Astrocyte of the hippocampus (primary cell): Measurements from ENCODE around the gene BHLHE41.

ENCODE experiments used
- DNase-seq: peaks from one replicate; pipeline ENCODE4 v3.0.0; 2011; ENCODE audit warnings: low read depth, low spot score

Gene BHLHE41

DNA sequence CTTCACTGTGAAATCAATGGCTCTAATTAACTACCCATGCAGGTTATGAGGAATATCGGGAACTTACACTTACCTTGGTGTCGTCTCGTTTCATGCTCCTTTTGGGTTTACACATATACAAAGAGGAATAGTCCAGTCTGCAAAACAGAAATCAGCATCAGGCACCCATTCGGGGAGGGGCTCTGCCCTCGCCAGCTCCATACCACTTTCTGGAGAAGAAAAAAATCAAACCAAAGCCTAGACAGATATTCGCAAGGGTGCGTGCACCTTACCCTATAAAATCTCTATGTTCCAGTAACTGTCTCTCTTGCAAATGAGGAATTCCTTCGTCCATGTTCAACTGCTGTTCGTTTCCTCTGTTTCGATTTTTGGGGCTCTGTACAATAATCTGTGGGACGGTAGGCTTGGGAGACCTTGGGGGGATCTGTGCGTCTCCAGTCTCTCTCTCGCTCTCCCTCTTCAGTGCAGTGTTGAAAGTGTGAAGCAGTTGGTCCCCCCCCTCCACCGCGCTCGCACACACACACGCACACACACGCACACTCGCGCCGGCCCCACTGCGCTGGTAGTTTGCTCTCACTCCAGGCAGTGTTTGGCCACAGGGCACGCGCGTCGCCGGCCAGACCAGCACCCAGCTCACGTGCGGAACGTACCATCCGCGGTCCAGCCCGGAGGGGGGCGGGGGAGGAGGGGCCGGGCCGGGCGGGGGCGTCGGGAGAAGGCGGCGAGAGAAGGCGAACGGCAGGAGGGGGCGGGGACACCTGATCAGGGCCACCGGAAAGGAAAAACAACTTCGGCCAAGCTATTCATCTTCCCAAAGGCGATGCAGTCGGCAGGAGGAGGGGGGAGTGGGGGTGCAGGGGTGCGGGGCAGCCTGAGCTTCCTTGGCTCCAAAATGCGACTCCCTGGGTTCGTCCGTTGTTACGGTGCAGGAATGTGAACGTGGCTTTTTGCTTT, at the start of gene BHLHE41:
Gene BHLHE41 (minus strand): TSS at position 592 of the 954 bp plus-strand sequence. CDS start 258 bp downstream, at position 334.
- peak; percentile 92 for DNase-seq

- no peak for DNase-seq
These were observed 48.2 kb upstream of the BHLHE41 start for GRCh38 chr12:26172946-26173552.

GRCh38 chr12:26172539-26172938, 47.7 kb upstream of the BHLHE41 start:
- no peak for DNase-seq

DNA sequence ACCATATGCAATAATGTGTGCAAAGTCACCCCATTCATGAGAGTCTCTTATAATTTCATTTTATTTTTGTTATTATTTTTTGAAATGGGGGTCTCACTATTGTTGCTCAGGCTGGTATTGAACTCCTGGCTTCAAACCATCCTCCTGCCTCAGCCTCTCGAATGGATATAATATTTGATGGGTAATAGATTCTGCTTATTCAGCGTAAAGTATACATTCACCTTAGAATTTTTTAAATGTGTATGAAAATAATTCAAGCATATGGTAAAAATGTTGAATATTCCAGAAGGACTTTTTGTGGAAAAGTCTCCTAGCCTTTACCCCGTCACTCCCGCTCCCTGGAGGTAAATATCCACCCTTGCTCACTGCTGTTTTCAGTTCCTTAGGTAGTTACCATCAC, 47.2 kb upstream of the BHLHE41 start:
- no peak for DNase-seq

GRCh38 chr12:26164118-26164517, 39.3 kb upstream of the BHLHE41 start:
- DNase-seq: no peak

- no peak for DNase-seq
These were observed 38.1 kb upstream of the BHLHE41 start for GRCh38 chr12:26162905-26163304.

GRCh38 chr12:26162174-26162573, 37.3 kb upstream of the BHLHE41 start:
- no peak for DNase-seq

- no peak for DNase-seq
These were observed 33.4 kb upstream of the BHLHE41 start for GRCh38 chr12:26158078-26158764.

DNA sequence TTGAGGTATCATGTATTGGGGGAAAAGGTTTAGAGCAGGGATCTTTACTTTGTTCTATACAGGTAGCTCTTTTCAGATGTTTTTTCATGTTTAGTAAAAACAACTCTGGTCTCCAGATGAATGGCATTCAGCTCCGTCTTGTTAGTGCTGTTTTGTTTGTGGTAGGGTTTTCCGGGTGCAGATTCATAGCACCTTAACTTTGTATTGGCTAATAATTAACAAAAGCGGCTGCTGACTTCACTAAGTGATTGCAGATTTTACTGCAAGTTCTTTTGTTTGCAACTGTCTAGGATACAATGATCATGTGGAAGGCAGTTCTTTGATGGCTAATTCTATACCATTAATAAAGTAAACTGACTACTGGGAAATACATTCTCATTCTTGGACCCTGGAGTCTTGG, 32.2 kb upstream of the BHLHE41 start:
- DNase-seq: no peak

GRCh38 chr12:26156201-26156871, 31.5 kb upstream of the BHLHE41 start:
- DNase-seq: no peak

DNA sequence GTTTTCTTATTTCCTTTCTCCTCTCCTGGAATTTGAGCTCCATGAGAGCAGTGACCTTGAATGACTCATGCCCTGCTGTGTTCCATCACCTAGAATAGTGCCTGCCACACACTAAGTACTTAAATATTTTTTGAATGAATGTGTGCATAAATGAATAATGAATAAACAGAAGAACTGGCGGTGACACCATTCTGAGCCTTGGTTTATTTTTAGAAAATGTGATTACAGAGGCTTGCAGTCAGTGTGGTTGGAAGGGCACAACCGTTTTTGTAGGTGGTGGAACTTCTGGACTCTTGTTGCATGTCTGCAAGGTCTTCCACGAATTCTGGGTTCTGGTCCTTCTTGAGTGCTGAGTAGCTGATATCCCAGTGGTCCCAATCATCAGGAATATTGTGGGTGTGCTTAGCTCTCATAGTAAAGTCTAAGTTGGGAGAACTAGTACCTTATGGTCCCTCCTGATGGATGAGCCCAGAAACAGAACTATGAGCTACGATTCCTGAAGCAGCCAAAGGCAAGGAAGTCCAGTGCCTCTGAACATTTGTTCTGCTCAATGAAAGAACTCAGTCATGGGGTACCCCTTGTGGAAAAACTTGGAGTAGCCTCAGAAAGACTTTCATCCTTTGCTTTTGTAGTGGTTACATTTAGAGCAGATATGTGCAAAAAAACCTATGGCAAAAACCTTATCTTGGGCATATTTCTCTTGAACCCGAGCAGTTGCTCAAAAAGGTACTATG, 28.8 kb upstream of the BHLHE41 start:
- DNase-seq: peak; percentile 91

GRCh38 chr12:26152507-26153102, 27.8 kb upstream of the BHLHE41 start:
- no peak for DNase-seq

GRCh38 chr12:26150736-26151450, 26.1 kb upstream of the BHLHE41 start:
- DNase-seq: peak; percentile 89

DNA sequence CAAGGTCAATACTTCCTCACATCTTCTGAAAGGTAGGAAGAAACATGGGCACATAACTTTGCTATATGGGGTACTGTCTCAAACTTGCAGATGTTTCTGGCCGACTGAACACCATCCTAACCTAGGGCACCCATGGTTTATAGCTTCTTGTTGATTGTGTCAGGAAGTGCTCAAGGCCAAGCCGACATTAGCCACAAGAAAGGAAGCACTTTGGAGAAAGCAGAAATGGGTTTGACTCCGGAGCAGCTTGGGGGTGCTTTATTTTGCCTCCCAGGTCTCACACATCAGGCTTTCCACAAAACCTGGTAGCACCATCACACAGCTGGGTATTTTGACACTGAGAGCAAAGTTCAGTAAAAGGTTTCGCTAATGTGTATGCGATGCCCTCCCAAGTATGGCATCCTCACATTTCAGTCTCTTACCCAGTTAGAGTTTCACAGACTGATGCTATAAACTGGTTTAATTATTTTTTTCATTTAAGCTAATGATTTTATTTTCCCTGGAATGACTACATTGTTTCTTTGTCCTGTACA, 25.2 kb upstream of the BHLHE41 start:
- no peak for DNase-seq

GRCh38 chr12:26148291-26148690, 23.5 kb upstream of the BHLHE41 start:
- no peak for DNase-seq

- no peak for DNase-seq
These were observed 18.5 kb upstream of the BHLHE41 start for GRCh38 chr12:26143291-26143690.

GRCh38 chr12:26138860-26139259, 14.0 kb upstream of the BHLHE41 start:
- no peak for DNase-seq

DNA sequence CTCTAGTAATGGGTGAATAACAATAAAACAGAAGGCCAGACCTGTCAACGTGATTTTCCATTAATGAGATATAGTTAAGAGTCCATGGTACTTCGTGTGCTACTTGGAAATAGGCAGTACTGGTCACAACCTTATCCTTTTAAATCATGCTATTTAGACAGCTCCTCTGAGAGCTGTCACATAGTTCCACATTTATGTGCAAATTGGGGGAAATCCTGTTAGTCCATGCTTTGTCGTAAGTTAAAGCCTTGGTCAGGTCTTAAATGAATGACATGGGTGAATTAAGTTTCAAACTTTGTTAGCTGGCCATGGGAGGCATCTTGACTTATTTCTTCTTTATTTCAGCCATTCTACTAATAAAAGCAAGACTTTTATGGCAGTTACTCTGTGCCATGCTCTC, 11.9 kb upstream of the BHLHE41 start:
- no peak for DNase-seq

- peak; percentile 37 for DNase-seq
These were observed 10.7 kb upstream of the BHLHE41 start for GRCh38 chr12:26135571-26135970.

- peak; percentile 96 for DNase-seq
These were observed 10.2 kb upstream of the BHLHE41 start for GRCh38 chr12:26135010-26135420.
